ENCODE measurements around the gene SLC12A3.
"Not testable (repeated sequence)": the region's sequence is repeated elsewhere in the genome, so short reads cannot be mapped to it uniquely, and the experiment has no call there.

SLC12A3 gene

GRCh38 chr16:56882077-56882800, 17.2 kb downstream of the SLC12A3 start:
- no peak overlapping the region for H3K4me3 ChIP-seq (ENCODE audit: low read depth, low read length)
- no peak for TF ChIP-seq CTCF (IDR thresholded peaks at IDR 0.05; ENCODE audit: low read depth, low read length, missing control alignments)
- DNase-seq (ENCODE audit: low read depth) = no peak

- no peak for TF ChIP-seq CTCF (IDR thresholded peaks at IDR 0.05; ENCODE audit: low read depth, low read length, missing control alignments)
- H3K4me3 ChIP-seq (ENCODE audit: low read depth, low read length) = no peak overlapping the region
- no peak for DNase-seq (ENCODE audit: low read depth)
Measured at GRCh38 chr16:56883586-56883985, 18.6 kb downstream of the SLC12A3 start.

DNA sequence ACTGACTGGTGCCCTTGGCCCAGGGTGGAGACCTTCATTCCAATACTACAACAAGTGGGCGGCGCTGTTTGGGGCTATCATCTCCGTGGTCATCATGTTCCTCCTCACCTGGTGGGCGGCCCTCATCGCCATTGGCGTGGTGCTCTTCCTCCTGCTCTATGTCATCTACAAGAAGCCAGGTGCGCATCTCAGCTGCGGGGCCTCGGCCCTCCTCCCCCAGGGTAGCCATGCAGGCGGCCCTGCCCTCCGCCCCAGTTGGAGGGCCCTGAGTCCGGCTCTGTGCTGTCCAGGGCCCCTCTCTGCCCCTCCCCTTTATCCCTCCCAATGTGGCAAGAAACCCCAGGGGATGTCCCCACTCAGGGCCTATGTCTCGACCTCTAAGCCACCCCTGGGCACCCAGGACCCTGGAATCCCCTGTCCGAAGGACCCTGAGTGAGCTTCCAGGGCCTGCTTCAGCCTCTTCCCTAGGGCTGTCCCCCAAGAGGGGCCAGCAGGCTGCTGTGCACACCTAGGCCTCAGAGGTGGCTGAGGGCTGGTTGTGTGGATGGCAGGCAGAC, 19.1 kb downstream of the SLC12A3 start:
- DNase-seq (ENCODE audit: low read depth) = no peak
- no peak overlapping the region for H3K4me3 ChIP-seq (ENCODE audit: low read depth, low read length)
- no peak for TF ChIP-seq CTCF (IDR thresholded peaks at IDR 0.05; ENCODE audit: low read depth, low read length, missing control alignments)

GRCh38 chr16:56884929-56885328, 19.9 kb downstream of the SLC12A3 start:
- H3K4me3 ChIP-seq (ENCODE audit: low read depth, low read length); DNase-seq (ENCODE audit: low read depth): not testable (repeated sequence)

DNA sequence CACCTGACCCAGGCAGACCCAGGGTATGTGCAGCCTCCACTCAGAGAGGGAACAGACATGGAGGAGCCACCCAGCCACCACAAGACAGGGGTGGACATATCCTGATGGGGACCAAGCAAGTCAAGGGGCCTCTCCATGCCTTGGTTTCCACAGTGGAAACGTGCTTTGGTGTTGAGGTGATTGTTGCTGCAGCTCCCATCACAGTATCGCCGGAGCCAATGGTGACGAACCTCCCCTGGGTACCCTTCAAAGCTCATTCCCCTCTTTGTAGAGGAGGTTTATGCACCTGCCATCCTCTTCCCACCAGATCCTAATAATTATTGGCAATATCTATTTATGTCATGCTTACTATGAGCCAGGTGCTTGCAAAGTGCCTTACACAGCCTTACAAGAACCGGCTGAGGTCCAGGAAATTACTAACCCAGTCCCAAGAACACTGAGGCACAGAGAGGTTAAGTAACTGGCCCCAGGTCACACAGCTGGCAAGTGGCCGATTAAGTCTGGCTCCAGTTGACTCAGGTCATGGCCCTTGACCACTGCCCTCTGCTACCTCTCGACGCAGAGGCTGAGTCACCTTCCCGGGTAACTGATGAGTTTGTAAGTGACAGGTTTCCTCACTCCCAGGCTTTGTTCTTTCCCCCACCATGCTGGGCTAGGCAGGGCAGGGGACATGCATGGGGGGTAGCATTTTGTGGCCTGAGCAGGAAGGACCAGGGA, 20.6 kb downstream of the SLC12A3 start:
- no peak for DNase-seq (ENCODE audit: low read depth)
- H3K4me3 ChIP-seq (ENCODE audit: low read depth, low read length) = no peak overlapping the region
- TF ChIP-seq CTCF (IDR thresholded peaks at IDR 0.05; ENCODE audit: low read depth, low read length, missing control alignments) = no peak

DNA sequence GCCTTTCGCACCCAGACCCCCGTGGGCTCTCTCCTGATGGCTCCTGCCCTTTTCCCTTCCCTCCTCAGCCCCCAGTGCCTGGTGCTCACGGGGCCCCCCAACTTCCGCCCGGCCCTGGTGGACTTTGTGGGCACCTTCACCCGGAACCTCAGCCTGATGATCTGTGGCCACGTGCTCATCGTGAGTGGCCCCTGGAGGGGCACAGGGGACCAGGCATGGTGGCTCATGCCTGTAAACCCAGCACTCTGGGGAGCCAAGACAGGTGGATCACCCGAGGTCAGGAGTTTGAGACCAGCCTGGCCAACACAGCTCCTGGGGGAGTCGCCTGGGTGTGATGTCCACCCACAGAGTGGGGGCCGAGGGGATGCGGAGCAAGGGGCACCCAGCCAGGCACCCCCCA, 21.3 kb downstream of the SLC12A3 start:
- H3K4me3 ChIP-seq (ENCODE audit: low read depth, low read length) = no peak overlapping the region
- TF ChIP-seq CTCF (IDR thresholded peaks at IDR 0.05; ENCODE audit: low read depth, low read length, missing control alignments) = no peak
- DNase-seq (ENCODE audit: low read depth) = no peak

DNA sequence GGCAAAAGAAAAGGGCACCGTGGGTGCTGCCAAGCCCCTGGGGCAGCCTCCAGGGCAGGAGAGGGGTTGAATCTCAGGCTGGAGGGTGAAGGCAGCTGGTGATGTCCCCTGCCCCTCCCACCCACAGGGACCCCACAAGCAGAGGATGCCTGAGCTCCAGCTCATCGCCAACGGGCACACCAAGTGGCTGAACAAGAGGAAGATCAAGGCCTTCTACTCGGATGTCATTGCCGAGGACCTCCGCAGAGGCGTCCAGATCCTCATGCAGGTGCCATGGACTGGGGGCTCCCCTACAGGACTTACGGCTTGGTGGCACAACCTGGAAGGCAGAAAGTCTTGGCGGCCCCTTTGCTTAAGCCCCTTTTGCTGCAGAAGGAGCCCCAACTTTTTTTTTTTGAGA, 21.8 kb downstream of the SLC12A3 start:
- no peak for DNase-seq (ENCODE audit: low read depth)
- H3K4me3 ChIP-seq (ENCODE audit: low read depth, low read length) = no peak overlapping the region
- TF ChIP-seq CTCF (IDR thresholded peaks at IDR 0.05; ENCODE audit: low read depth, low read length, missing control alignments) = no peak
